Metanephros (tissue), 1 donor: ENCODE results near the gene C2orf80. TPM values are rescaled to one million over a fixed set of nuclear protein-coding genes. Genes with fewer than 3 reads are reported as not detected.

Experiments used
- total RNA-seq: library from RNA; depleted of rRNA; stranded (reverse); fragments of >200 nt; gene quantifications from one replicate; pipeline ENCODE4 v1.2.3, GENCODE V29; 2014

The C2orf80 gene
- total RNA-seq, result not detected

GRCh38 chr2:208189810-208190503, at the start of gene C2orf80:
TSS of gene C2orf80 (minus strand) at chr2:208190030. CDS start at chr2:208186986, 3,044 bp downstream.

GRCh38 chr2:208163489-208163888, 26.3 kb downstream of the C2orf80 start, which contains the start of gene CRYGA:
TSS of gene CRYGA (minus strand) at chr2:208163589. CDS start at chr2:208163556, 33 bp downstream.

GRCh38 chr2:208146006-208146405, 43.8 kb downstream of the C2orf80 start, which contains the start of gene CRYGB:
TSS of gene CRYGB (minus strand) at chr2:208146158. CDS start at chr2:208146120, 38 bp downstream.

GRCh38 chr2:208129744-208130711, 59.8 kb downstream of the C2orf80 start, which contains the start of gene CRYGC:
TSS of gene CRYGC (minus strand) at chr2:208129828. CDS start at chr2:208129792, 36 bp downstream.

GRCh38 chr2:208124013-208124715, 65.7 kb downstream of the C2orf80 start, which contains the start of gene CRYGD:
TSS of gene CRYGD (minus strand) at chr2:208124524. CDS start at chr2:208124473, 51 bp downstream.

Other genes with a start within 250 kb of the C2orf80 start
- 26.7 TPM for gene PLEKHM3, start 164.5 kb downstream of the C2orf80 start, total RNA-seq
- not detected for gene CRYGD, start 65.5 kb downstream of the C2orf80 start, total RNA-seq
- not detected for gene CRYGC, start 60.2 kb downstream of the C2orf80 start, total RNA-seq
- not detected for gene CRYGB, start 43.9 kb downstream of the C2orf80 start, total RNA-seq
- gene CRYGA, start 26.4 kb downstream of the C2orf80 start, total RNA-seq, result not detected
- 53.2 TPM for gene IDH1, start 65.0 kb upstream of the C2orf80 start, total RNA-seq
- gene PIKFYVE, start 76.2 kb upstream of the C2orf80 start, total RNA-seq, result 40.1 TPM
- gene PTH2R, start 216.8 kb upstream of the C2orf80 start, total RNA-seq, result 22.5 TPM